Thyroid gland (tissue), 4 donors: ENCODE results near the gene RPP21.

ENCODE experiments used
- POLR2A ChIP-seq, 2 donors: fragments of 450-650 bp; IDR thresholded peaks; one replicate each; pipeline ENCODE4 v1.6.1; 2017; ENCODE audit warnings: antibody characterized with exemption in 2 of 2, mild to moderate bottlenecking in 2 of 2, moderate library complexity in 1 of 2
- TF ChIP-seq, protein P1 (sequence below), 6 experiments: fragments of 200-600 bp in 3 of 6; fragments of 450-650 bp in 3 of 6; sonication (generic) in 3 of 6; IDR thresholded peaks; one replicate each; pipeline ENCODE4 v1.5.1; 2016 to 2019; ENCODE audit warnings: antibody characterized with exemption in 6 of 6, mild to moderate bottlenecking in 2 of 6, inconsistent platforms in 1 of 6, moderate library complexity in 1 of 6

GRCh38 chr6:30311671-30312070 lies 33.3 kb upstream of the RPP21 start:
- TF ChIP-seq, protein P1, sequence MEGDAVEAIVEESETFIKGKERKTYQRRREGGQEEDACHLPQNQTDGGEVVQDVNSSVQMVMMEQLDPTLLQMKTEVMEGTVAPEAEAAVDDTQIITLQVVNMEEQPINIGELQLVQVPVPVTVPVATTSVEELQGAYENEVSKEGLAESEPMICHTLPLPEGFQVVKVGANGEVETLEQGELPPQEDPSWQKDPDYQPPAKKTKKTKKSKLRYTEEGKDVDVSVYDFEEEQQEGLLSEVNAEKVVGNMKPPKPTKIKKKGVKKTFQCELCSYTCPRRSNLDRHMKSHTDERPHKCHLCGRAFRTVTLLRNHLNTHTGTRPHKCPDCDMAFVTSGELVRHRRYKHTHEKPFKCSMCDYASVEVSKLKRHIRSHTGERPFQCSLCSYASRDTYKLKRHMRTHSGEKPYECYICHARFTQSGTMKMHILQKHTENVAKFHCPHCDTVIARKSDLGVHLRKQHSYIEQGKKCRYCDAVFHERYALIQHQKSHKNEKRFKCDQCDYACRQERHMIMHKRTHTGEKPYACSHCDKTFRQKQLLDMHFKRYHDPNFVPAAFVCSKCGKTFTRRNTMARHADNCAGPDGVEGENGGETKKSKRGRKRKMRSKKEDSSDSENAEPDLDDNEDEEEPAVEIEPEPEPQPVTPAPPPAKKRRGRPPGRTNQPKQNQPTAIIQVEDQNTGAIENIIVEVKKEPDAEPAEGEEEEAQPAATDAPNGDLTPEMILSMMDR (IDR thresholded peaks at IDR 0.05), result no peak
- no peak for TF ChIP-seq POLR2A (IDR thresholded peaks at IDR 0.05)
